GM13977 (cell line): ENCODE data around the gene KRTAP4-4.

Experiments used
- DNase-seq: peaks from one replicate; pipeline ENCODE4 v3.0.0; 2012; ENCODE audit warnings: low spot score
- CTCF ChIP-seq: IDR thresholded peaks from 2 replicates; pipeline ENCODE4 v1.5.1; 2012; ENCODE audit warnings: mild to moderate bottlenecking, control low read depth; ENCODE audit not compliant: insufficient read depth; ENCODE audit errors: extremely low read depth, missing control alignments
- in situ Hi-C: fragments of 300-500 bp; cut with MboI; formaldehyde crosslinking; loops from one replicate; pipeline ENCODE4 v1.12.0; 2022; ENCODE audit warnings: low sequenced_read_pairs, low pct_unique_long_range_greater_than_20kb, mixed read lengths, inconsistent platforms; ENCODE audit not compliant: unreplicated experiment

The KRTAP4-4 gene

GRCh38 chr17:41184480-41184961, 24.0 kb upstream of the KRTAP4-4 start, which contains the start of gene KRTAP4-1:
KRTAP4-1 (minus strand) TSS chr17:41184911; CDS start chr17:41184854, 57 bp downstream.
- DNase-seq = no peak

GRCh38 chr17:41178843-41179616, 18.5 kb upstream of the KRTAP4-4 start:
- in situ Hi-C loops = no loop called here
- DNase-seq = no peak
- TF ChIP-seq CTCF = no peak

More at GRCh38 chr17:41184480-41184961, 24.0 kb upstream of the KRTAP4-4 start, which contains the start of gene KRTAP4-1:
- in situ Hi-C loops = no loop called here
- TF ChIP-seq CTCF = no peak

- DNase-seq = no peak
- in situ Hi-C loops = no loop called here
- TF ChIP-seq CTCF = no peak
Measured at GRCh38 chr17:41178341-41178740, 17.8 kb upstream of the KRTAP4-4 start.

- no peak for TF ChIP-seq CTCF
- in situ Hi-C loops = no loop called here
- no peak for DNase-seq
Measured at GRCh38 chr17:41177727-41178271, 17.3 kb upstream of the KRTAP4-4 start, which contains the start of gene KRTAP4-2. KRTAP4-2 (minus strand) TSS chr17:41178221; CDS start chr17:41178164, 57 bp downstream.

- no peak for TF ChIP-seq CTCF
- DNase-seq = peak; percentile 23
- in situ Hi-C loops = no loop called here
Measured at GRCh38 chr17:41176744-41177387, 16.3 kb upstream of the KRTAP4-4 start.

GRCh38 chr17:41171886-41172285, 11.3 kb upstream of the KRTAP4-4 start:
- TF ChIP-seq CTCF = no peak
- DNase-seq = no peak
- in situ Hi-C loops = no loop called here
